Mesenchymal stem cell (in vitro differentiated cells and primary cell): ENCODE results near the gene ISCA1.

Experiments
- DNase-seq: peaks from one replicate; pipeline ENCODE4 v3.0.0-alpha.2; 2013
- H2AFZ ChIP-seq: one replicate; pipeline ENCODE4 v1.6.1; 2013; ENCODE audit warnings: low read depth, mild to moderate bottlenecking, control low read depth, inconsistent platforms, low read length, moderate library complexity
- H2AK5ac ChIP-seq: 2 replicates; pipeline ENCODE4 v1.6.1; 2013; ENCODE audit warnings: low read length, moderate library complexity, mild to moderate bottlenecking, inconsistent platforms; ENCODE audit not compliant: severe bottlenecking
- H2BK120ac ChIP-seq: one replicate; pipeline ENCODE4 v1.6.1; 2013; ENCODE audit warnings: low read depth, mild to moderate bottlenecking, inconsistent platforms, low read length, moderate library complexity
- H2BK12ac ChIP-seq, 2 experiments: one replicate each; pipeline ENCODE4 v1.6.1; 2013; ENCODE audit warnings: inconsistent platforms in 2 of 2, low read length in 2 of 2, mild to moderate bottlenecking in 2 of 2, moderate library complexity in 2 of 2, control low read depth in 1 of 2
- H2BK15ac ChIP-seq: one replicate; pipeline ENCODE4 v1.6.1; 2013; ENCODE audit warnings: mild to moderate bottlenecking, low read depth, inconsistent platforms; ENCODE audit not compliant: poor library complexity, severe bottlenecking
- H2BK5ac ChIP-seq: 2 replicates; pipeline ENCODE4 v1.6.1; 2013; ENCODE audit warnings: low read depth, mild to moderate bottlenecking, low read length, control low read depth, inconsistent platforms; ENCODE audit not compliant: poor library complexity, severe bottlenecking
- H3K14ac ChIP-seq, 2 experiments: one replicate each; pipeline ENCODE4 v1.6.1; 2013; ENCODE audit warnings: inconsistent platforms in 2 of 2, low read length in 2 of 2, control low read depth in 1 of 2, mild to moderate bottlenecking in 1 of 2, moderate library complexity in 1 of 2
- H3K18ac ChIP-seq, 2 experiments: one replicate each; pipeline ENCODE4 v1.6.1; 2013; ENCODE audit warnings: inconsistent platforms in 2 of 2, low read length in 2 of 2, control low read depth in 1 of 2, low read depth in 1 of 2, mild to moderate bottlenecking in 1 of 2
- H3K23ac ChIP-seq, 2 experiments: one replicate each; pipeline ENCODE4 v1.6.1; 2013; ENCODE audit warnings: inconsistent platforms in 2 of 2, low read length in 2 of 2, mild to moderate bottlenecking in 2 of 2, moderate library complexity in 2 of 2, control low read depth in 1 of 2
- H3K27ac ChIP-seq: 2 replicates; pipeline ENCODE4 v1.5.1; 2013; ENCODE audit warnings: mild to moderate bottlenecking, moderate library complexity, low read length, control low read depth, inconsistent platforms; ENCODE audit not compliant: poor library complexity, severe bottlenecking
- H3K27me3 ChIP-seq, 2 experiments: 2 replicates each; pipeline versions ENCODE4 v1.6.1 to v1.7.0; 2013; ENCODE audit warnings: low read length in 2 of 2, mild to moderate bottlenecking in 2 of 2, moderate library complexity in 2 of 2, control low read depth in 1 of 2, inconsistent platforms in 1 of 2; ENCODE audit not compliant: control insufficient read depth in 1 of 2, insufficient read depth in 1 of 2
- H3K36me3 ChIP-seq, 2 experiments: 2 replicates each; pipeline versions ENCODE4 v1.6.1 to v1.7.0; 2013; ENCODE audit warnings: low read length in 2 of 2, control low read depth in 1 of 2, inconsistent platforms in 1 of 2, low read depth in 1 of 2, mild to moderate bottlenecking in 1 of 2; ENCODE audit not compliant: insufficient read depth in 2 of 2, control insufficient read depth in 1 of 2
- H3K4ac ChIP-seq, 2 experiments: one replicate each; pipeline ENCODE4 v1.6.1; 2013; ENCODE audit warnings: inconsistent platforms in 2 of 2, low read length in 2 of 2, mild to moderate bottlenecking in 2 of 2, moderate library complexity in 2 of 2, control low read depth in 1 of 2, low read depth in 1 of 2
- H3K4me1 ChIP-seq: 2 replicates; pipeline ENCODE4 v1.6.1; 2013; ENCODE audit warnings: low read depth, low read length, control low read depth; ENCODE audit not compliant: control insufficient read depth, insufficient read depth
- H3K4me2 ChIP-seq: 2 replicates; pipeline ENCODE4 v1.6.1; 2013; ENCODE audit warnings: low read length, mild to moderate bottlenecking, inconsistent platforms; ENCODE audit not compliant: poor library complexity, severe bottlenecking
- H3K4me3 ChIP-seq, 2 experiments: 2 replicates each; pipeline versions ENCODE4 v1.5.1 to v1.7.0; 2013; ENCODE audit warnings: low read length in 2 of 2, mild to moderate bottlenecking in 2 of 2, control low read depth in 1 of 2, low read depth in 1 of 2; ENCODE audit not compliant: insufficient read depth in 1 of 2
- H3K79me1 ChIP-seq: replicated peaks from 2 replicates; pipeline ENCODE4 v1.6.1; 2013; ENCODE audit warnings: mild to moderate bottlenecking, control low read depth, low read length, inconsistent platforms; ENCODE audit not compliant: poor library complexity, severe bottlenecking
- H3K9ac ChIP-seq: 2 replicates; pipeline ENCODE4 v1.7.0; 2013; ENCODE audit warnings: mild to moderate bottlenecking, low read length, moderate library complexity
- H3K9me3 ChIP-seq: 2 replicates; pipeline ENCODE4 v1.7.0; 2013; ENCODE audit warnings: mild to moderate bottlenecking, low read length; ENCODE audit not compliant: control insufficient read depth
- H4K8ac ChIP-seq: one replicate; pipeline ENCODE4 v1.6.1; 2013; ENCODE audit warnings: inconsistent platforms, mild to moderate bottlenecking, low read length, moderate library complexity
- H4K91ac ChIP-seq: one replicate; pipeline ENCODE4 v1.6.1; 2013; ENCODE audit warnings: mild to moderate bottlenecking, low read length, inconsistent platforms
- WGBS: methylation state at CpG from one replicate; pipeline ENCODE4 v1.1.7; 2013; ENCODE audit warnings: mixed read lengths; 5-methylcytosine and 5-hydroxymethylcytosine counted together

Gene ISCA1

GRCh38 chr9:86262492-86262891 is 19.8 kb downstream of the ISCA1 start:
- Histone ChIP-seq H3K23ac (no peak overlapping the region), H3K27me3 (no peaks in the 10 kb centered on the region), H4K8ac (no peak overlapping the region), H2BK5ac (no peak overlapping the region), H3K4me3 (no peak overlapping the region), H3K4me2 (no peak overlapping the region), H3K4me1 (no peaks in the 10 kb centered on the region), H3K9ac (no peak overlapping the region), H2BK15ac (no peak overlapping the region), H2AFZ (no peak overlapping the region), H3K4ac (no peak overlapping the region), H3K14ac (no peak overlapping the region), H3K27ac (no peak overlapping the region), H2BK120ac (no peak overlapping the region), H4K91ac (no peak overlapping the region), H2BK12ac (no peak overlapping the region), H3K36me3 (peaks cover 23 to 31% of the 10 kb centered on the region in 2 experiments), H3K18ac (no peak overlapping the region), H3K9me3 (no peaks in the 10 kb centered on the region), H3K79me1 (peaks cover 9% of the 10 kb centered on the region), H2AK5ac (no peak overlapping the region)
- no peak for DNase-seq
- WGBS = 58% methylated on average over 3 of the region's 4 CpGs

GRCh38 chr9:86259557-86259956 is 22.8 kb downstream of the ISCA1 start, which contains the start of gene C9orf153:
Gene C9orf153 (minus strand): TSS chr9:86259657. CDS start chr9:86229603, 30,054 bp downstream.
- no peak within 1 kb of the TSS for H3K14ac ChIP-seq
- H2AFZ ChIP-seq = no peak within 1 kb of the TSS
- H3K9ac ChIP-seq = no peak within 1 kb of the TSS
- no peak for DNase-seq
- H4K8ac ChIP-seq = peak within 1 kb of the TSS; percentile 67
- no peak within 1 kb of the TSS for H3K4me3 ChIP-seq
- H3K18ac ChIP-seq = no peak within 1 kb of the TSS
- H2AK5ac ChIP-seq = no peak within 1 kb of the TSS
- no peak within 1 kb of the TSS for H2BK12ac ChIP-seq
- H3K4ac ChIP-seq = no peak within 1 kb of the TSS
- H3K27ac ChIP-seq = no peak within 1 kb of the TSS
- no peaks in the 10 kb centered on the region for H3K9me3 ChIP-seq
- no peak within 1 kb of the TSS for H3K23ac ChIP-seq
- H3K36me3 ChIP-seq = peaks cover 19 to 24% of the 10 kb centered on the region in 2 experiments
- H3K4me2 ChIP-seq = no peak within 1 kb of the TSS
- H3K4me1 ChIP-seq = no peaks in the 10 kb centered on the region
- peak within 1 kb of the TSS; percentile 58 for H4K91ac ChIP-seq
- H2BK120ac ChIP-seq = no peak within 1 kb of the TSS
- 80% methylated on average over 8 of the region's 8 CpGs for WGBS
- peaks cover 3% of the 10 kb centered on the region for H3K79me1 ChIP-seq
- no peaks in the 10 kb centered on the region for H3K27me3 ChIP-seq
- no peak within 1 kb of the TSS for H2BK5ac ChIP-seq
- no peak within 1 kb of the TSS for H2BK15ac ChIP-seq

GRCh38 chr9:86257391-86257790 is 24.9 kb downstream of the ISCA1 start:
- no peak overlapping the region for H3K27ac ChIP-seq
- H3K4me3 ChIP-seq = no peak overlapping the region
- H3K4me2 ChIP-seq = no peak overlapping the region
- no peak overlapping the region for H3K14ac ChIP-seq
- H3K27me3 ChIP-seq = no peaks in the 10 kb centered on the region
- WGBS = 88% methylated on average over 1 of the region's 2 CpGs
- H3K79me1 ChIP-seq = no peaks in the 10 kb centered on the region
- H3K4me1 ChIP-seq = no peaks in the 10 kb centered on the region
- no peak overlapping the region for H2BK15ac ChIP-seq
- H4K8ac ChIP-seq = no peak overlapping the region
- no peak overlapping the region for H3K23ac ChIP-seq
- H2AFZ ChIP-seq = no peak overlapping the region
- H2AK5ac ChIP-seq = no peak overlapping the region
- no peak overlapping the region for H3K9ac ChIP-seq
- no peak overlapping the region for H3K4ac ChIP-seq
- no peak overlapping the region for H2BK5ac ChIP-seq
- no peak for DNase-seq
- H2BK12ac ChIP-seq = no peak overlapping the region
- no peak overlapping the region for H2BK120ac ChIP-seq
- H3K9me3 ChIP-seq = no peaks in the 10 kb centered on the region
- no peak overlapping the region for H3K18ac ChIP-seq
- H4K91ac ChIP-seq = no peak overlapping the region
- peaks cover 5 to 6% of the 10 kb centered on the region in 2 experiments for H3K36me3 ChIP-seq

GRCh38 chr9:86256653-86257052 is 25.7 kb downstream of the ISCA1 start:
- no peak overlapping the region for H4K91ac ChIP-seq
- H2BK15ac ChIP-seq = no peak overlapping the region
- no peak overlapping the region for H3K4me3 ChIP-seq
- no peaks in the 10 kb centered on the region for H3K4me1 ChIP-seq
- H3K9me3 ChIP-seq = no peaks in the 10 kb centered on the region
- H3K36me3 ChIP-seq = peaks cover 4 to 6% of the 10 kb centered on the region in 2 experiments
- H3K4me2 ChIP-seq = no peak overlapping the region
- H3K23ac ChIP-seq = no peak overlapping the region
- no peak overlapping the region for H2BK12ac ChIP-seq
- no peak overlapping the region for H3K14ac ChIP-seq
- H2AK5ac ChIP-seq = no peak overlapping the region
- DNase-seq = no peak
- H3K27me3 ChIP-seq = no peaks in the 10 kb centered on the region
- no peaks in the 10 kb centered on the region for H3K79me1 ChIP-seq
- no peak overlapping the region for H2BK5ac ChIP-seq
- H3K4ac ChIP-seq = no peak overlapping the region
- H3K27ac ChIP-seq = no peak overlapping the region
- no peak overlapping the region for H4K8ac ChIP-seq
- no peak overlapping the region for H2BK120ac ChIP-seq
- WGBS = 85% methylated on average over 3 of the region's 3 CpGs
- H2AFZ ChIP-seq = no peak overlapping the region
- no peak overlapping the region for H3K9ac ChIP-seq
- H3K18ac ChIP-seq = no peak overlapping the region
